CD4-positive, CD25-positive, alpha-beta regulatory T cell (primary cell): ENCODE results near the gene PLCG2. TPM values are rescaled to one million over a fixed set of nuclear protein-coding genes. Genes with fewer than 3 reads are reported as not detected.
A peak's percentile ranks its signal among the peaks of the same experiment; 100 is the strongest.

Experiments
- ATAC-seq, 2 donors: fragments of 150-1000 bp; cut with Tn5 transposase; one replicate each; pipeline ENCODE4 v1.10.0; 2021; ENCODE audit warnings: low read depth in 2 of 2, moderate number of reproducible peaks in 2 of 2, moderate library complexity in 1 of 2
- DNase-seq, 3 donors: peaks; one replicate each; pipeline versions ENCODE4 v3.0.0 to v3.0.0-alpha.2; 2012 to 2022; ENCODE audit warnings: mixed read lengths in 1 of 3
- H3K27ac ChIP-seq: one replicate; pipeline ENCODE4 v1.7.0; 2013; ENCODE audit warnings: mild to moderate bottlenecking, low read length; ENCODE audit not compliant: insufficient read depth, poor library complexity, severe bottlenecking
- H3K27me3 ChIP-seq: one replicate; pipeline ENCODE4 v1.7.0; 2013; ENCODE audit warnings: low read length; ENCODE audit not compliant: control insufficient read depth, insufficient read depth
- H3K36me3 ChIP-seq: one replicate; pipeline ENCODE4 v1.7.0; 2013; ENCODE audit warnings: mild to moderate bottlenecking, low read length, moderate library complexity; ENCODE audit not compliant: control insufficient read depth, insufficient read depth
- H3K4me1 ChIP-seq: 2 replicates; pipeline ENCODE4 v1.7.0; 2013; ENCODE audit warnings: mild to moderate bottlenecking, low read length; ENCODE audit not compliant: insufficient read depth, control insufficient read depth, poor library complexity, severe bottlenecking
- H3K4me3 ChIP-seq: one replicate; pipeline ENCODE4 v1.7.0; 2013; ENCODE audit warnings: low read depth, mild to moderate bottlenecking, low read length, moderate library complexity
- H3K9me3 ChIP-seq, 2 experiments: 1 replicate in 1 of 2; 2 replicates in 1 of 2; pipeline ENCODE4 v1.7.0; 2013; ENCODE audit warnings: low read length in 2 of 2, mild to moderate bottlenecking in 1 of 2, moderate library complexity in 1 of 2; ENCODE audit not compliant: control insufficient read depth in 2 of 2
- H3K27ac Mint-ChIP-seq, 3 donors: one replicate each; pipeline ENCODE4 v1.8.0; 2020 to 2022; ENCODE audit warnings: mild to moderate bottlenecking in 3 of 3, mixed read lengths in 3 of 3, moderate library complexity in 2 of 3
- H3K27me3 Mint-ChIP-seq: one replicate; pipeline ENCODE4 v1.8.0; 2022; ENCODE audit warnings: mild to moderate bottlenecking, mixed read lengths
- H3K36me3 Mint-ChIP-seq: one replicate; pipeline ENCODE4 v1.8.0; 2020; ENCODE audit warnings: mixed read lengths
- H3K4me1 Mint-ChIP-seq, 4 donors: one replicate each; pipeline ENCODE4 v1.8.0; 2020 to 2022; ENCODE audit warnings: mixed read lengths in 4 of 4, mild to moderate bottlenecking in 1 of 4
- H3K4me3 Mint-ChIP-seq, 4 donors: one replicate each; pipeline ENCODE4 v1.8.0; 2020 to 2022; ENCODE audit warnings: mild to moderate bottlenecking in 4 of 4, mixed read lengths in 4 of 4, moderate library complexity in 3 of 4
- H3K9me3 Mint-ChIP-seq, 7 donors: one replicate each; pipeline ENCODE4 v1.8.0; 2020 to 2022; ENCODE audit warnings: mixed read lengths in 7 of 7, mild to moderate bottlenecking in 3 of 7, moderate library complexity in 2 of 7
- polyA plus RNA-seq, 4 donors: library from polyadenylated mRNA; unstranded; fragments of 300-500 nt; fragmentation: Illumina TruSeq; gene quantifications; one replicate each; pipeline ENCODE4 v1.2.3, GENCODE V29; 2021
- total RNA-seq: library from RNA; stranded (reverse); gene quantifications from one replicate; pipeline ENCODE4 v1.2.3, GENCODE V29; 2022

Gene PLCG2
- total and polyA plus RNA-seq, 5 donors from 2014 or later, result 0.59 to 3.8 (median 1.3) TPM; not detected in 1

GRCh38 chr16:81774348-81774747, 4.7 kb upstream of the PLCG2 start:
- Histone ChIP-seq H3K36me3 (no peaks in the 10 kb centered on the region), H3K27ac (no peak overlapping the region), H3K27me3 (peaks cover 3% of the 10 kb centered on the region), H3K4me1 (peaks cover 2% of the 10 kb centered on the region), H3K4me3 (no peak overlapping the region), H3K9me3 (no peaks in the 10 kb centered on the region)
- Mint-ChIP-seq H3K27ac (no peak overlapping the region), H3K27me3 (peaks cover 36% of the 10 kb centered on the region), H3K4me1 (peaks cover 0 to 5% (median 2%) of the 10 kb centered on the region in 4 donors), H3K9me3 (no peaks in the 10 kb centered on the region), H3K4me3 (no peak overlapping the region), H3K36me3 (no peaks in the 10 kb centered on the region)
- ATAC-seq, result no peak
- no peak for DNase-seq

- DNase-seq (no peak), ATAC-seq (no peak)
- Mint-ChIP-seq H3K36me3 (no peaks in the 10 kb centered on the region), H3K9me3 (no peaks in the 10 kb centered on the region), H3K27me3 (peaks cover 46% of the 10 kb centered on the region), H3K27ac (no peak overlapping the region), H3K4me1 (peaks cover 0 to 14% (median 5%) of the 10 kb centered on the region in 4 donors), H3K4me3 (no peak overlapping the region)
- no peaks in the 10 kb centered on the region for H3K36me3 ChIP-seq
- no peaks in the 10 kb centered on the region for H3K9me3 ChIP-seq
- H3K4me1 ChIP-seq, result peaks cover 8% of the 10 kb centered on the region
- peaks cover 5% of the 10 kb centered on the region for H3K27me3 ChIP-seq
- H3K27ac ChIP-seq, result no peak overlapping the region
- no peak overlapping the region for H3K4me3 ChIP-seq
These were observed 3.5 kb upstream of the PLCG2 start for GRCh38 chr16:81775570-81775969.

- peaks cover 0 to 20% (median 8%) of the 10 kb centered on the region in 4 donors for H3K4me1 Mint-ChIP-seq
- no peak overlapping the region for H3K4me3 ChIP-seq
- H3K9me3 Mint-ChIP-seq, result no peaks in the 10 kb centered on the region
- H3K36me3 ChIP-seq, result no peaks in the 10 kb centered on the region
- H3K4me3 Mint-ChIP-seq, result peak overlapping the region; percentile 33 to 81 (median 78)
- no peaks in the 10 kb centered on the region for H3K9me3 ChIP-seq
- DNase-seq (no peak), ATAC-seq (no peak)
- H3K36me3 Mint-ChIP-seq, result no peaks in the 10 kb centered on the region
- no peak overlapping the region for H3K27ac Mint-ChIP-seq
- H3K27me3 Mint-ChIP-seq, result peaks cover 61% of the 10 kb centered on the region
- peaks cover 7% of the 10 kb centered on the region for H3K27me3 ChIP-seq
- H3K27ac ChIP-seq, result no peak overlapping the region
- peaks cover 8% of the 10 kb centered on the region for H3K4me1 ChIP-seq
These were observed 860 bp upstream of the PLCG2 start for GRCh38 chr16:81778231-81778630.

- DNase-seq, result peak in 1 of 3 donors; percentile 7
- Mint-ChIP-seq H3K27ac (peak overlapping the region in 1 of 3 donors; percentile 63), H3K4me3 (peak overlapping the region in 3 of 4 donors; percentile 57 to 78 (median 71)), H3K9me3 (no peaks in the 10 kb centered on the region), H3K36me3 (no peaks in the 10 kb centered on the region), H3K4me1 (peaks cover 0 to 20% (median 8%) of the 10 kb centered on the region in 4 donors), H3K27me3 (peaks cover 71% of the 10 kb centered on the region)
- no peak for ATAC-seq
- Histone ChIP-seq H3K4me1 (peaks cover 8% of the 10 kb centered on the region), H3K9me3 (no peaks in the 10 kb centered on the region), H3K27ac (no peak overlapping the region), H3K36me3 (no peaks in the 10 kb centered on the region), H3K4me3 (no peak overlapping the region), H3K27me3 (peaks cover 7% of the 10 kb centered on the region)
These were observed 637 bp downstream of the PLCG2 start for GRCh38 chr16:81779536-81780320.

- no peak for DNase-seq
- Mint-ChIP-seq H3K27me3 (peaks cover 70% of the 10 kb centered on the region), H3K4me1 (peaks cover 0 to 20% (median 8%) of the 10 kb centered on the region in 4 donors), H3K36me3 (no peaks in the 10 kb centered on the region), H3K4me3 (peak overlapping the region in 2 of 4 donors; percentile 57 to 78), H3K27ac (no peak overlapping the region), H3K9me3 (no peaks in the 10 kb centered on the region)
- no peak overlapping the region for H3K4me3 ChIP-seq
- no peaks in the 10 kb centered on the region for H3K36me3 ChIP-seq
- H3K4me1 ChIP-seq, result peaks cover 8% of the 10 kb centered on the region
- no peak overlapping the region for H3K27ac ChIP-seq
- H3K27me3 ChIP-seq, result peaks cover 8% of the 10 kb centered on the region
- no peaks in the 10 kb centered on the region for H3K9me3 ChIP-seq
- no peak for ATAC-seq
These were observed 1.3 kb downstream of the PLCG2 start for GRCh38 chr16:81780350-81780749.

GRCh38 chr16:81782236-81782635, 3.1 kb downstream of the PLCG2 start:
- Histone ChIP-seq H3K9me3 (no peaks in the 10 kb centered on the region), H3K4me3 (no peak overlapping the region), H3K4me1 (peaks cover 8% of the 10 kb centered on the region), H3K27me3 (peaks cover 8% of the 10 kb centered on the region), H3K27ac (no peak overlapping the region), H3K36me3 (no peaks in the 10 kb centered on the region)
- Mint-ChIP-seq H3K4me3 (no peak overlapping the region), H3K36me3 (no peaks in the 10 kb centered on the region), H3K27me3 (peaks cover 57% of the 10 kb centered on the region), H3K4me1 (peaks cover 0 to 20% (median 8%) of the 10 kb centered on the region in 4 donors), H3K27ac (no peak overlapping the region), H3K9me3 (no peaks in the 10 kb centered on the region)
- no peak for ATAC-seq
- no peak for DNase-seq

GRCh38 chr16:81784072-81784795, 5.1 kb downstream of the PLCG2 start:
- Mint-ChIP-seq H3K27ac (no peak overlapping the region), H3K9me3 (no peaks in the 10 kb centered on the region), H3K36me3 (no peaks in the 10 kb centered on the region), H3K4me1 (peaks cover 0 to 15% (median 6%) of the 10 kb centered on the region in 4 donors), H3K27me3 (peaks cover 44% of the 10 kb centered on the region), H3K4me3 (no peak overlapping the region)
- H3K9me3 ChIP-seq, result no peaks in the 10 kb centered on the region
- H3K4me3 ChIP-seq, result no peak overlapping the region
- peaks cover 8% of the 10 kb centered on the region for H3K4me1 ChIP-seq
- no peak overlapping the region for H3K27ac ChIP-seq
- DNase-seq (no peak), ATAC-seq (no peak)
- H3K36me3 ChIP-seq, result no peaks in the 10 kb centered on the region
- peaks cover 5% of the 10 kb centered on the region for H3K27me3 ChIP-seq
